Measurements from ENCODE around the gene PAK3.

DNA sequence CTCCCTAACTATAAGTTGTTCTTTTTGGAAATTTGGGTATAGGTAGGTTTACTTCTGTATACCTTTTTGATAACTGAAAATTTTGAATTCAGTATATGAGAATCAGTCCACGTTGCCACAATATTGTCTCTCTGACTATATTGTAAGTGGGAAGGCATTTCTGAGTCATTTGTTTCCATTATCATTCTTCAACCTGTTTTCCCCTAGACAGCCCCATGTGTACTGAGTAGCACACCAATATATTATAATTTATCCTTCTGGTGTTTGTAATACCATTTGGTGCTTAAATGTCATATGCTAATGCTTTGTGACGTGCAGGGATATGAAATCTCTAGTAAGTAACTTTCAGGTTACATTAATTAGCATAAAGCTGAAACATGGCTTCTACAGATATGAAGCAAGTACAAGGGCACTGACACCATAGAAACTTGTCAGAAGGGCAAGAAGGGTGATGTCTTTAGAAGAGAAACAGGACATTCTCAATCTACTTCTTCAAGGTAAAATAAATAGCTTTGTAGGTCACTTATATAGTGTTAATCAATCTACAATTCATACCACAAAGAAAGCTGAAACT, 27.7 kb downstream of the PAK3 start:
- no peak for TF ChIP-seq EZH2 (IDR thresholded peaks at IDR 0.05; ENCODE audit: borderline replicate concordance)
- TF ChIP-seq CTCF (IDR thresholded peaks at IDR 0.05; ENCODE audit: poor library complexity) = no peak
